IPS DF 19.7 (cell line): ENCODE results near the gene ZSCAN20.

Source experiments
- DNase-seq: peaks from one replicate; pipeline ENCODE4 v3.0.0-alpha.2; 2013; ENCODE audit warnings: low read depth, low spot score

The ZSCAN20 gene

DNA sequence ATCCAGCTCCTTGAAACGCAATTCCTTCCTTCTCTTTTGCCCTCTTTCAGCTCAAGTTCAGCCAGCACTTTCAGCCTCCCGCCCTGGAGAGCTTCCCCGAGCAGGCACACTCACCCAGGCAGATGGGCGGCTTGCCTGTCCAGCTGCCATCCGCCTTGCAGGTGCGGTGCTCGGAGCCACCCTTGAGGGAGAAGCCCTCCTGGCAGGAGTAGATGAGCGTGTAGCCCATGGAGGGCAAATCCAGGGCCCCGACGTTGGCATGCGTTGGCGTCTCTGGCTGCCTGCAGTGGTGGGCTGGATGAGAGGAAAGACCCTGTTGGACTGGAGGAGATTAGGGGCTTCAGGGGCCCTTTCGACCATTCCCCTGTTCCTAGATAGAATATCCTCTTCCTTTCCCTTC, 60.5 kb downstream of the ZSCAN20 start:
- DNase-seq: no peak

DNA sequence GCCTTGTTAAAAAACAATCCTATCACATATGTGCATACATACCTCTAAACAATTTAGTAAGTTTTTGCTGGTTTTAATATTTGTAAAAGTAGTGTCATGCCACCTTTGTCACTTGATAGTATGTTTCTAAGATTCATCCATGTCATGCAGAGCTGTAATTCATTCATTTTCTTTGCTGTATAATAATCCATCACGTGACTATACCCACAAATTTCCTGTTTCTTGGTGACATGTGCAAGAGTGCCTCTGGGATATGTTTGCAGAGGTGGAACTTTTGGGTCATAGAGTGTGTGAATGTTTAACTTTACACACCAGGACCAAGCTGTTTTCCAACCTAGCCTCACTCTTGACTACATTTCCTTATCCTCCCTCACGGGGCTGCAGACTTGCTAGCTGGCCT, 62.9 kb downstream of the ZSCAN20 start:
- DNase-seq: no peak

DNA sequence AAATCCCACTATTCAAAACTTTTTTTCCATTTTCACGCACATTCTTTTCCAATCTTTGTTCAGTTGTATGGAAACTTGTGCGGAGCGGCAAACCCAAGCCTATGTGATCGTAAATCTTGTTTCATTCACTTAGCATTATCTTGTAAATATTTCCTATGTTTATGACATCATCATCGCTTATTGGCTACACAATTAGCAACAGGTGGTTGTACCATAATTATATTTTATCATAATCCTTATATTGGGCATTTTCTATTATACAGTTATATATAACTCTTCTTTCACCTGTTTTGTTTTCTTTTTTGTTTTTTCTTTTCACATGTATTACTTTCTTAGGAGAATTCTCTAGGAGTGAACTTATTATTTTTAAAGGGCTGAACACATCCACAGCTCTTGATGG, 65.4 kb downstream of the ZSCAN20 start:
- DNase-seq: no peak

DNA sequence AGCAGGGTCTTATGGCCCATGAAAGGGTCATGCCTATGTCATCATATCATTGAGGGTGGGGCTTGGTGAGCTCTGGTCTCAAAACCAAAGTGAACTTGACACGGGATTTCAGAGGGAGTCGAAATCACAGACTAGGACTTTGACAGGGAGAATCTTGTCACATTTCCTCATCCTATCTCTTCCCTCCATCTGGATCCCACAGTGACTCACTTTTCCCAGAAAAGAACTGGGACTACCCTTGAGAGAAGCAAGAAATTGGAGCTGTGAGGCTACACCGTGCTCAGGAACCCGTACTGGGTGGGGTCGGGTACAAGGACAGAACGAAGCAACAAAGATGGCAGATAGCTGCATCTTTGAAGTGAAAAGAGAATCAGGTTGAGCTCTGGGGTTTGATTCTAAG, 69.5 kb downstream of the ZSCAN20 start:
- no peak for DNase-seq
